Immature natural killer cell (primary cell): ENCODE results near the gene TRIAP1. TPM values are rescaled to one million over a fixed set of nuclear protein-coding genes. Genes with fewer than 3 reads are reported as not detected.

Experiments
- DNase-seq, 3 donors: peaks; one replicate each; pipeline ENCODE4 v3.0.0; 2022; ENCODE audit warnings: mixed read lengths in 1 of 3
- H3K27ac Mint-ChIP-seq, 6 donors: one replicate each; pipeline ENCODE4 v1.8.0; 2020; ENCODE audit warnings: mixed read lengths in 6 of 6, mild to moderate bottlenecking in 5 of 6, inconsistent platforms in 4 of 6, moderate library complexity in 3 of 6
- H3K27me3 Mint-ChIP-seq, 3 donors: one replicate each; pipeline ENCODE4 v1.8.0; 2020 to 2021; ENCODE audit warnings: low read depth in 3 of 3, mild to moderate bottlenecking in 3 of 3, mixed read lengths in 3 of 3, moderate library complexity in 3 of 3, inconsistent platforms in 1 of 3
- H3K36me3 Mint-ChIP-seq, 3 donors: one replicate each; pipeline ENCODE4 v1.8.0; 2020; ENCODE audit warnings: mixed read lengths in 3 of 3, inconsistent platforms in 2 of 3, mild to moderate bottlenecking in 2 of 3
- H3K4me1 Mint-ChIP-seq, 2 donors: one replicate each; pipeline ENCODE4 v1.8.0; 2020; ENCODE audit warnings: inconsistent platforms in 2 of 2, mild to moderate bottlenecking in 2 of 2, mixed read lengths in 2 of 2, moderate library complexity in 1 of 2
- H3K4me3 Mint-ChIP-seq, 5 donors: one replicate each; pipeline ENCODE4 v1.8.0; 2020; ENCODE audit warnings: mild to moderate bottlenecking in 5 of 5, mixed read lengths in 5 of 5, inconsistent platforms in 3 of 5, moderate library complexity in 3 of 5
- H3K9me3 Mint-ChIP-seq, 6 donors: one replicate each; pipeline ENCODE4 v1.8.0; 2020; ENCODE audit warnings: mild to moderate bottlenecking in 6 of 6, mixed read lengths in 6 of 6, inconsistent platforms in 4 of 6, moderate library complexity in 3 of 6
- polyA plus RNA-seq, 3 donors: library from polyadenylated mRNA; unstranded; fragments of 300-500 nt; fragmentation: Illumina TruSeq; gene quantifications; one replicate each; pipeline ENCODE4 v1.2.3, GENCODE V29; 2021

TRIAP1 gene
- polyA plus RNA-seq, 3 donors from 2014 or later = 66.4 to 76.8 (median 69.2) TPM

DNA sequence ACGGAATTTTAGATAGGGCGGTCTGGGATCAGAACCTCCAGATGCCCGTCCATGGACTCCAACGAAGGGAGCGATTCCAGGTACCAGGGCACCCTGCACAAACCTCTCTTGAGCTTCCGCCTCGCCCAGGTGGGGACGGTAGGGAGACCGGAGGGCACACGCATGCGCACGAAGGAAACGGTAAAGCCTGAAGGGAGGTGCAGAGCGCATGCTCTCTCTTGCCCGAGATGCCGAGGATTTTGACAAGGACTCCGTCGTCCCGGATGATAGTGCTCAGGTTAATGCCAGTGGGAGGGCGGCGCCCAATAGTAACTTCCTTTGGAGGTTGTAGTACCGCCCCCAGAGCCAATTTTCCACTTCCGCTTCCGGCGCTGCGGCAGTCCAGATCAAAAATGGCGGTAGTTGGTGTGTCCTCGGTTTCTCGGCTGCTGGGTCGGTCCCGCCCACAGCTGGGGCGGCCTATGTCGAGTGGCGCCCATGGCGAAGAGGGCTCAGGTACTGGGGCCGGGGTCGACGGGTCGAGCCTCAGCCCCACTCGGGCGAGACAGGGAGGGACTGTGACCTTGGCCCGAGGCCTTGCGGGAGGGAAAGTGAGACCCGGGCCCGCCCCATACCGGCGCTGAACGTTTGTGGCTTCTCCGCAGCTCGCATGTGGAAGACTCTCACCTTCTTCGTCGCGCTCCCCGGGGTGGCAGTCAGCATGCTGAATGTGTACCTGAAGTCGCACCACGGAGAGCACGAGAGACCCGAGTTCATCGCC, 8.3 kb downstream of the TRIAP1 start, which contains the start of gene COX6A1:
TSS of gene COX6A1 (plus strand) at position 379 of the 760 bp plus-strand sequence. CDS start at position 393, 14 bp downstream.
- H3K27me3 Mint-ChIP-seq = peaks cover 6 to 10% (median 9%) of the 10 kb centered on the region in 3 donors
- peak within 1 kb of the TSS; percentile 90 to 94 (median 93) for H3K4me3 Mint-ChIP-seq
- peak within 1 kb of the TSS; percentile 91 to 98 (median 94) for H3K27ac Mint-ChIP-seq
- peak; percentile 91 to 93 (median 93) for DNase-seq
- H3K36me3 Mint-ChIP-seq = peaks cover 0 to 2% (median 0%) of the 10 kb centered on the region in 3 donors
- H3K9me3 Mint-ChIP-seq = no peaks in the 10 kb centered on the region
- H3K4me1 Mint-ChIP-seq = peaks cover 29 to 32% of the 10 kb centered on the region in 2 donors

DNA sequence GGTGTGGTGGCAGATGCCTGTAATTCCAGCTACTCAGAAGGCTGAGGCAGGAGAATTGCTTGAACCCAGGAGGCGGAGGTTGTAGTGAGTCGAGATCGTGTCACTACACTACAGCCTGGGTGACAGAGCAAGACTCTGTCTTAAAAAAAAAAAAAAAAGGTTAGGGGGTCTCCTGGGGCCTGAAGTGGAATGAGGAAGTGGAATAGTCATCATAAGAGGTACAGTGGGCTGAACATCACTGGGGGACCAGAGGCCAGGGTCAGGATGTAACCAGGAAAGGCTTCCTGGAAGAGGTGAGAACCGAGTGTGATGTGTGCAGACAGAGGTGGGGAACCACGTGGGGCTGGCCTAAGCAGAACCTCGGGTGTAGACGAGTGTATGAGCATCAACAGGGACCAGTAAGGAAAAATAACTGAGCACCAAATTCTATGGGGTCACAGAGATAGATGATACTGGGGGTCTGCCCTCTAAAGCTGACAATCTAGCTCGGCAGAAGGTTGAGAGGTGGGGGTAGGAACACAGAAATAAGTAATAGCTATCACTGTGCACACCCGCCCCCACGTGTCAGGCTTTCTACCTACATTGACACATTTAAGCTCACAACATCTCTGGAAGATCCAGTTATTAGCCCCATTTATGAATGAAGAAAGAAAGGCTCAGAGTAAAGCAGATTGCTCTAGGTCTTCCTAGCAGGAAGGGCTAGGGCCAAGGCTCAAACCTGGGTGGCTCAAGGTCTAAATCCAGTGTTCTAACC, 13.2 kb downstream of the TRIAP1 start:
- H3K27ac Mint-ChIP-seq = no peak overlapping the region
- peaks cover 7 to 12% (median 9%) of the 10 kb centered on the region in 3 donors for H3K27me3 Mint-ChIP-seq
- no peak overlapping the region for H3K4me3 Mint-ChIP-seq
- no peak for DNase-seq
- H3K4me1 Mint-ChIP-seq = peaks cover 8 to 9% of the 10 kb centered on the region in 2 donors
- H3K36me3 Mint-ChIP-seq = no peaks in the 10 kb centered on the region
- H3K9me3 Mint-ChIP-seq = no peaks in the 10 kb centered on the region

DNA sequence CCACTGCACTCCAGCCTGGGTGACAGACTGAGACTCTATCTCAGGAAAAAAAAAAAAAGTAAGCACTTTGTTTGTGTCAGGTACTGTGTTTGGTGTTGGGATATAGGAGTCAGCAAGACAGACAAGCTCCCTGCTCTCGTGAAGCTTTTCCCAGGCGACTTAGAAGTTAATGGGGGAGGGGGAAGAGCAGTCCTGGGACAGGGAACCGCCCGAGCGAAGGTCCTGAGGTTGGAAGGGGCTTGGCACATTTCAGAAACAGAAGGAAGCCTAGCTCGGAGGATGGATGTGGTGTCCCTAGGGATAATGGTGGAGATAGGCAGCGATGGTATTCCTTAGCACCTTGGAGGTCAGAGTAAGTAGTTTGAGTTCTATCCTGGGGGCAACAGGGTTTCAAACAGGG, 16.8 kb downstream of the TRIAP1 start:
- Mint-ChIP-seq H3K4me1 (peaks cover 0 to 2% of the 10 kb centered on the region in 2 donors), H3K27me3 (peaks cover 5 to 9% (median 6%) of the 10 kb centered on the region in 3 donors), H3K27ac (no peak overlapping the region), H3K36me3 (no peaks in the 10 kb centered on the region), H3K4me3 (no peak overlapping the region), H3K9me3 (no peaks in the 10 kb centered on the region)
- no peak for DNase-seq

DNA sequence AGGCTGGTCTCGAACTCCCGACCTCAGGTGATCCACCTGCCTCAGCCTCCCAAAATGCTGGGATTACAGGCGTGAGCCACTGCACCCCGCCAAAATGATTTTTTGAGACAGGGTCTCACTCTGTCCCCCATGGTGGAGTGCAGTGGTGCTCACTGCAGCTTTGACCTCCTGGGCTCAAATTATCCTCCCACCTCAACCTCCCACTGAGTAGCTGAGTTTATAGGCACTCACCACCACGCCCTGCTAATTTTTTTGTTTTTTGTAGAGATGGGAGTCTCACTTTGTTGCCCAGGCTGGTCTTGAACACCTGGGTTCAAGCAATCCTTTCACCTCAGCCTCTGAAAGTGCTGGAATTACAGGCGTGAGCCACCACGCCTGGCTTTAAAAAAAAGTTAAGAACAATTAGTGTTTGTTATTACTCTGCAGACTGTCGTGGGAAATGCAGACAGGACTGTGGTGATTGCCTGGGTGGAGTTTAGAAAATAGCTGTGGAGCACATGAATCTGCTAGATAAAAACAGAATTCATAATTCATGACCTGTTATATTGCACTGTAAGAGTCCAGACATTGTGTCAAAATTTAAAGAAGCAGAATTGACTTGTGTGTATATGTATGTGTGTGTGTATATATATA, 17.5 kb downstream of the TRIAP1 start:
- Mint-ChIP-seq H3K9me3 (no peaks in the 10 kb centered on the region), H3K27ac (no peak overlapping the region), H3K36me3 (no peaks in the 10 kb centered on the region), H3K27me3 (peaks cover 5 to 6% (median 5%) of the 10 kb centered on the region in 3 donors), H3K4me1 (peaks cover 0 to 2% of the 10 kb centered on the region in 2 donors), H3K4me3 (no peak overlapping the region)
- DNase-seq = no peak

DNA sequence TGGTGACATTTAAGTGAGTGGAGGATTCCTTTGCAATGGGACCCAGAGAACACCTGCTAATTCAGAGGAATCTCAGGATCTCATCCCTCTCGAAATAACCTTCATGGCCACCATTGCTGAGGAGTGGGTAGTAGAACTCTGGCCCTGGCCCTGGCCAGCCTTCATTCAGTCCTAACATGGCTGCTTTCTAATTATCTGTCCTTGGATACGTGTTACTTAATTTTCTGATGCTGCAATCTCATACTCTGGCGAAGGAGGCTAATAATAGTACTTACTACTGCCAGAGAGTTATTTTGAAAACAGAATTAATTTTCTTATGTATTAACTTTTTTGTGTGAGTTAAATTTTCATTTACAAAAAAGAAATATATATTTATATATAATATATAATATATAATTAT, 20.4 kb downstream of the TRIAP1 start:
- DNase-seq = no peak
- Mint-ChIP-seq H3K4me3 (no peak overlapping the region), H3K36me3 (no peaks in the 10 kb centered on the region), H3K4me1 (peaks cover 0 to 2% of the 10 kb centered on the region in 2 donors), H3K27ac (no peak overlapping the region), H3K27me3 (peaks cover 2 to 5% (median 5%) of the 10 kb centered on the region in 3 donors), H3K9me3 (no peaks in the 10 kb centered on the region)

DNA sequence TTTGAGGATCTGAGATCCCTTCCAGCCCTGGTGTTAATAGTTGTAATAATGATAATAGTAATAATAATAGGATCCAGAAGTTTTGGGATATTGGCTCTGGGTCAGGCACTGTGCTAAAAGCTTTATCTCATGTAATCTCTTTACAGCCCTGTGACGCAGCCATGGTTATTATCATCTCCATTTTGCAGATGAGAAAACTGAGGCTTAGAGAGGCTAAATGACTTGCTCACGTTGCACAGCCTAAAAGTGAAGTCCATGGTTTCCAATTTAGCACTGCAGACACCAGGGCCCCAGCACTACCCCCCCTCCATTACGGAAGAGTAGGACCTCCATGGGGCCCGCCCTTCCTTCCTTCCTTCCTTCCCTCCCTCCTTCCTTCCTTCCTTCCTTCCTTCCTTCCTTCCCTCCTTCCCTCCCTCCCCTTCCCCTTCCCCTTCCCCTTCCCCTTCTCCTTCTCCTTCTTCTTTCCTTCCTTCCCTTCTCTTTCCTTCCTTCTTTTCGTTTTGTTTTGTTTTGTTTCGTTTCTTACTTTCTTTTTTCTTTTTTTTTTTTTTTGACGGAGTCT, 23.2 kb downstream of the TRIAP1 start:
- no peak for DNase-seq
- Mint-ChIP-seq H3K27me3 (peaks cover 0 to 4% (median 2%) of the 10 kb centered on the region in 3 donors), H3K27ac (no peak overlapping the region), H3K9me3 (no peaks in the 10 kb centered on the region), H3K4me3 (peak overlapping the region in 1 of 5 donors; percentile 12), H3K4me1 (no peaks in the 10 kb centered on the region), H3K36me3 (no peaks in the 10 kb centered on the region)

DNA sequence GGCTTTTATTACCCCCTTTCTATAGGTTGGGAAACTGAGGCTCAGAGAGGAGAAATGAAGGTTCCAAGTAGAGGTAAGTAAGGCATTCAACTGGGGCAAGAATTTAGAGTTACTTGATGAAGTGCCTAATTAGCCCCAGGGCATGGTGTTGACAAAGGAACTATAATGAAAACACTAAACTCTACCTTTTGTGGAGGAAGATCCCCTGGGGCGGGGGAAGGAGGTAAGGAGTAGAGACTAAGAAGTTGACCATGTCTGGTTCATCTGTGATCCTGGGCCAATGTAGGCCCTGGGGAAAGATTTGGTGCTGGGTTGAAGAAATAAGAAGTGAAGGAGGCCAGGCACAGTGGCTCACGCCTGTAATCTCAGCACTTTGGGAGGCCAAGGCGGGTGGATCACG, 24.5 kb downstream of the TRIAP1 start:
- Mint-ChIP-seq H3K36me3 (no peaks in the 10 kb centered on the region), H3K9me3 (no peaks in the 10 kb centered on the region), H3K4me1 (no peaks in the 10 kb centered on the region), H3K27me3 (no peaks in the 10 kb centered on the region), H3K27ac (no peak overlapping the region), H3K4me3 (no peak overlapping the region)
- DNase-seq = no peak

DNA sequence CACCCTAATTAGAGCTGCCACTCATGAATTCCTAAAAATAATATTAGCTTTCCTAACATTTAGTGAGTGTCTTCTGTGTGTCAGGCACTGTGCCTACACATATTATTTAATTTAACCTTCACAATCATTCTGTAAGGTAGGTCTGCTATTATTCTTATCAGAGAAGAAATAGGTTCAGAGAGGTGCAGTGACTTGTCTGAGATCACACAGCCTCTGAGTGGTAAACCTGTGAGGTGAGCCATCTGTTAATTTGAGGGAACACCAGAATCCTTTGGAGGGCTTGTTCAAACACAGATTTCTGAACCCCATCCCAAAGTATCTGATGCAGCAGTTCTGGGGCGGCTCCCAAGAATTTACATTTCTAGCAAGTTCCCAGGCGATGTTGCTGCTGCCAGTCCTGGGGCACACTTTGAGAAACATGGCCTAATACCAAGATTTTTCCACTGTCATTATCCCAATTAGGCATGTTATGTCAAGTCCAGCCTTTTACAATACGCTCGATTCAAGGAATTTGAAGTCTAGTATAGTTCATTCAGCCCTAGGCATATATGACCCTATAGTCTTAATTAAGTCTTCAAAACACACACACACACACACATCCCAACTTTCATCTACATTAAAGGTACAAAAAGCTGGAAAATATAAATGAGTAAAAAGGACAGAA, 28.1 kb downstream of the TRIAP1 start:
- Mint-ChIP-seq H3K27me3 (peaks cover 0 to 1% (median 0%) of the 10 kb centered on the region in 3 donors), H3K27ac (no peak overlapping the region), H3K4me1 (no peaks in the 10 kb centered on the region), H3K4me3 (no peak overlapping the region), H3K9me3 (no peaks in the 10 kb centered on the region), H3K36me3 (no peaks in the 10 kb centered on the region)
- no peak for DNase-seq

DNA sequence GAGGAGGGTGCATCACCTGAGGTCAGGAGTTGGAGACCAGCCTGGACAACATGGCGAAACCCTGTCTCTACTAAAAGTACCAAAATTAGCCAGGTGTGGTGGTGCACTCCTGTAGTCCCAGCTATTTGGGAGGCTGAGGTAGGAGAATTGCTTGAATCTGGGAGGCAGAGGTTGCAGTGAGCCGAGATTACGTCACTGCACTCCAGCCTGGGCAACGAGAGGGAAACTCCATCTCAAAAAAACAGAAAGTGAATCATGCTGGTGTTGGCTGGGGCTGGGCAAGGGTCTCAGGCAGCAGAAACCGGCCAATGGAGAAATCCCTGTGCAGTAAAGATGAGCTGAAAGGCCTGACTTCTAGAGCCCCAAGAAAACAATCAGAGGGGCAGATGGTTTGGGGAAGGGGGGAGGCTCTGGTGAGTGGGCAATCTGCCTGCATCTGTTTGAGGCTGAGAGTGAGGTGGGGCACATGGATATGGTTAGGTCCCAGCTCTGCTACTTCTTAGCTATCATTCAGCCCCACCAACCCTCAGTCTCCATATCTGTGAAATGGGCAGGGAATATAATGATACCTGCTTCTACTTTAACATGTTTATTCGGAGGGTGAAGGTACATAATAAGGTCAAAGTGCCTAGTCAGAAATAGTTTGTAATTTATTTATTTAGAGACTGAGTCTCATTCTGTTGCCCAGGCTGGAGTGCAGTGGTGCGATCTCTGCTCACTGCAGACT, 29.5 kb downstream of the TRIAP1 start:
- Mint-ChIP-seq H3K4me1 (no peaks in the 10 kb centered on the region), H3K4me3 (no peak overlapping the region), H3K27ac (no peak overlapping the region), H3K9me3 (no peaks in the 10 kb centered on the region), H3K27me3 (peaks cover 0 to 1% (median 0%) of the 10 kb centered on the region in 3 donors), H3K36me3 (no peaks in the 10 kb centered on the region)
- DNase-seq = no peak

DNA sequence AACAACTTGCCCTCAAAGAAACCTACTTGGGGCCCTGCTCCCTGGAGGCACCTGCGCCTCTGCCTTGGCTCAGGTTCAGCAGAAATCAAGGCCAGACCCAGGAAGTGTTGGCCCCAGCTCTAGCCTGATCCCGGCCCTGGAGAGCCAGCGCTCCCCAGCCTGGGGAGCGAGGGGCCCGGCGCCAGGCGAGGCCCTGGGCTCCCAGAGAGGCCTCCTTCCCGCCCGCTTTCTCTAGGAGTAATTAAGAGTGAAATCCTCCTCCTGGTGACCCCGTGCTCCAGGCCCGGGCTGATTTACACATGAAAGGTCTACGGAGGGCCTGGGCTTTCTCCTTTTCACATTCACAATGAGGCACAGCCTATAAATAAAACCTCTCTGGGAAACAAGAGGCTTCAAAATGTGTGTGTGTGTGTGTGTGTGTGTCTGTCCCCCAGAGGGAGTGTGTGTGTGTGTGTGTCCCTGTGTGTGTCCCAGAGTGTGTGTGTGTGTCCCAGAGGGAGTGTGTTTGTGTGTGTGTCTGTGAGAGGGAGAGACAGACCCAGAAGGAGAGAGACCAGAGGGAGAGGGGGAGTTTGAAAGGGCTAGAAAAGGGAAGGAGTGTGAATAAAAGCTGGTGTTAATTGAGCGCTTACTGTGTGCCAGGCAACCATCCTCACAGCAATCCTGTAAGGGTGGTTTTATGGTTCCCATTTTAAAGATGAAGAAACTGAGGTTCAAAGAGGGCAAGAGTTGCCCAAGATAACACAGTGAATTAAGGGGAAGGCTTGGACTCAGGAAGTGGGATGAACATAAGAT, 32.1 kb downstream of the TRIAP1 start:
- Mint-ChIP-seq H3K9me3 (no peaks in the 10 kb centered on the region), H3K4me1 (no peaks in the 10 kb centered on the region), H3K36me3 (no peaks in the 10 kb centered on the region), H3K27me3 (peaks cover 0 to 1% (median 0%) of the 10 kb centered on the region in 3 donors), H3K4me3 (no peak overlapping the region), H3K27ac (no peak overlapping the region)
- DNase-seq = no peak

DNA sequence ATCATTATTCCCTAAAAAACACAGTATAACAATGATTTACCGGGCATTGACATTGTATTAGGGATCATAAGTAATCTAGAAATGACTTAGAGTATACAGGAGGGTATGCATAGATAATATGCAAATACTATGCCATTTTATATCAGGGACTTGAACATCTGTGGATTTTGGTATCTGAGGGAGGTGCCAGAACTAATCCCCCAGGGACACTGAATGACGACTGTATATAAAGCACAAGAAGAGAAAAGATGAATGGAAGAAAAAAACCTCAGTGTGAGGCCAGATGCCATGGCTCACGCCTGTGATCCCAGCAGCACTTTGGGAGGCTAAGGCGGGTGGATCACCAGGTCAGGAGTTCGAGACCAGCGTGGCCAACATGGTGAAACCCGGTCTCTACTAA, 33.8 kb downstream of the TRIAP1 start:
- no peaks in the 10 kb centered on the region for H3K36me3 Mint-ChIP-seq
- H3K9me3 Mint-ChIP-seq = no peaks in the 10 kb centered on the region
- H3K4me3 Mint-ChIP-seq = no peak overlapping the region
- H3K27me3 Mint-ChIP-seq = peaks cover 0 to 1% (median 0%) of the 10 kb centered on the region in 3 donors
- H3K4me1 Mint-ChIP-seq = no peaks in the 10 kb centered on the region
- no peak for DNase-seq
- H3K27ac Mint-ChIP-seq = no peak overlapping the region

DNA sequence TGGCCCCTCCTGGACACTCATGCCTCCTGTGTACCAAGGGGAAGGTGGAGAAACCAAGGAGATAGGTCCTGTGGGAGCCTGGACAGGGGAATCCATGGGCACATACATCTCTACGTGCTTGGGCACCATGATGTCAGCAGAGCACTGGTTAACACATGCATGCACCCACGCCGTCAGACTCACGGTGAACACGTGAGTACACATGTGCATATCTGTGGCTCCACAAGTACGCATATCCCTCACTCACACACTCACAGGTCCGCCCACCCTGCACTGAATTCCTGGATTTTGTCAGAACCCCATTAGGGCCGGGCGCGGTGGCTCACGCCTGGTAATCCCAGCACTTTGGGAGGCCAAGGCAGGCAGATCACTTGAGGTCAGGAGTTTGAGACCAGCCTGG, 37.4 kb downstream of the TRIAP1 start:
- peaks cover 0 to 2% of the 10 kb centered on the region in 2 donors for H3K4me1 Mint-ChIP-seq
- H3K36me3 Mint-ChIP-seq = no peaks in the 10 kb centered on the region
- H3K27me3 Mint-ChIP-seq = peaks cover 0 to 3% (median 0%) of the 10 kb centered on the region in 3 donors

More for the DNA sequence above, 37.4 kb downstream of the TRIAP1 start:
- Mint-ChIP-seq H3K27ac (no peak overlapping the region), H3K4me3 (no peak overlapping the region), H3K9me3 (no peaks in the 10 kb centered on the region)
- DNase-seq = no peak
